DMS79 treated with DMSO at 0.1 percent for 48 hours (cell line): ENCODE measurements around the gene FAM222A.

ENCODE experiments used
- DNase-seq: peaks from one replicate; lab custom pipeline; 2025; lab: John Stamatoyannopoulos, UW

Gene FAM222A

GRCh38 chr12:109710747-109711595 is 2.7 kb upstream of the FAM222A start:
- DNase-seq, result no peak

DNA sequence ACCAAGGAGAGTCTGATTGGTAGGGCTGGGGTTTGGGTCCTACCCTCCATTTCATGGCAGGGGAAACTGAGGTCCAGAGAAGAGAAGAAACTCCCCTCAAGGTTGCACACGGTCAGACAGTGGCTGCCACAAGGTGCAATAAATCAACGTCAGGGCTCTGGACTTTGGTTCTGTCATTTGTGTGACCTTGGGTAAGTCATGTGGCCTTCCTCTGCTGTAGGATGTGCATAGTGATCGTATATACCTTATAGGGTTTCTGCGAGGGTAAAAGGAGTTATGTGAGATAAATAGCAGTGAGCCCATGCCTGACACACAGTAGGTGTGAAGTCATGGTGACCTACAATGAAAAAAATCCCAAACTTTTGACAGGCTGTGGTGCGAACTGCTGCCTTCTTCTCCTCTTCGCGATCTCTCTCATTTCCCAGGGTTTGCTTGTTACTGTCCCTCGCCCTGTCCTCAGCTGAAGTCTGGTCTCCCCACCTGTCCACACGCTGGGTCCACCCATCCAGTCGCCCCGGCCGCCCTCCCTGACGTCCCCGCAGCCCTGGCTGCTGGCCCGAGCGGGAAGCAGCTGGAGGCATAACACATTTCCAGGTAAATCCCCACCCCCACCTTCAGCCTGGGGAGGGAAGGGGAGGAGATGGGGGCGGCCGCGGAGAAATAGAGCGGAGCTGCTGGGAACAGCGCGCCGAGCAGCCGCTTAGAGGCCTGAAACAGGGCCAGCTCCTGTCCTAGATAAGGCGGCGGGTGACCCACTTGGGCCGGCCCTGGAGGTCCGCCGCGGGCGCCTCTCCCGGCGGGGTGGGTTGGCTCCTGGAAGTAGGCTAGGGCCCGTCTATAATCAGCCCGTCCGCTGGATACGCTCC is 1.8 kb upstream of the FAM222A start:
- no peak for DNase-seq

- peak; percentile 18 for DNase-seq
Observed at GRCh38 chr12:109714141-109714912, 702 bp downstream of the FAM222A start.

- DNase-seq, result no peak
Observed at GRCh38 chr12:109714913-109715244, 1.3 kb downstream of the FAM222A start.

DNA sequence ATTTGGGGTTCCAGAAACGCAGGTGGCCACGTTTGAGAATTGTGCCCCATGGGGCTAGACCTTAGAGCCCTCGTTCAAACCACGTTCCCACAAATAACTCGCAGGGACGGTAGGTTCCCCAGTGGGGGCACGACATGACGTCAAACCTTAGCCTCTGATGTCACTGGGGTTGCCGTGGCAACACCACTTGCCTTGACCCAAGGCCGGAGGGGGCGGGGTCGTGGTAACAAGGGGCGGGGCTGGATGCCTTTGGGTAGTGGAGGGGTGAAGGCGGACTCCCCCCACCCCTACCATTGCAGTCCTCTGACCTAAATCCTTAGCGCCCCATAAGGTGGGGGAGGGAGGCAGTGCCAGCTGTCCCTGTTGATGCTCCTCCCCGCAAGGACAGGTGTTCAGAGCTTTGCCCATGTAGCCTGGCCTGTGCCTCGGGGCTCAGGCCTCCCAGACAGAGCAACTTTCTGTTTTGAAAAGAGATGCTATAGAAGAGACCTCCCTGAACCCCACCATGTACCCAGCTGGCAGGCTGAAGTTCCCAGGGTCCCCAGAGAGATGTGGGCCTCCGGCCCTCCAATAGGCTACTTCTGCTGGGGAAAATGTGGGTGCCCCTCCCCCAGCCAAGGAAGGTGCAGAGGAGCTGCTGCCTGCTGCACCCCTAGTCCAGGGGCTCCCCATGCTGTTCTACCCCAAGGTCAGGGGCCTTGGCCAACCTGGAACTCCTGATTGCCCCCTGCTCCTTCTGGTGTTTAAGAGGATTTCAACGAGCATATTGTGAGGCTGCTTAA is 1.9 kb downstream of the FAM222A start:
- no peak for DNase-seq

DNA sequence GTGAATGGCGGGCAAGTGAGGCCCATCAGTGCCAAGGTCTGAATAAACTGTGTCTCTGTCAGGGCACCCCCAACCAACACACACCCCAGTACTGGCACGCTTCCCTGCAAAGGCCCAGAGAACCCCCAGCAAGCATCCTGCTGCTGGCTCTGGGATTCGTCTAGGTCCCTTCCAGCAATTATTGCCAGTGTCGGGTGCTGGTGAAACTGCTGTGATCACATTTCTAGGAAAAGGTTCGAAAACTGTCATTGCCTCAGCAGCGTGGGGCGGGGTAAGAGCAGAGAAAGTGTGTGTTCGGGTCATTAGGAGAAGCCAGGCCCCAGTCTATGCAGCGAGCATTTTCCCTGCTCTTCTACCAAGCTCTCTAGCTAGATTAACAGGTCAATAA is 2.5 kb downstream of the FAM222A start:
- no peak for DNase-seq

DNA sequence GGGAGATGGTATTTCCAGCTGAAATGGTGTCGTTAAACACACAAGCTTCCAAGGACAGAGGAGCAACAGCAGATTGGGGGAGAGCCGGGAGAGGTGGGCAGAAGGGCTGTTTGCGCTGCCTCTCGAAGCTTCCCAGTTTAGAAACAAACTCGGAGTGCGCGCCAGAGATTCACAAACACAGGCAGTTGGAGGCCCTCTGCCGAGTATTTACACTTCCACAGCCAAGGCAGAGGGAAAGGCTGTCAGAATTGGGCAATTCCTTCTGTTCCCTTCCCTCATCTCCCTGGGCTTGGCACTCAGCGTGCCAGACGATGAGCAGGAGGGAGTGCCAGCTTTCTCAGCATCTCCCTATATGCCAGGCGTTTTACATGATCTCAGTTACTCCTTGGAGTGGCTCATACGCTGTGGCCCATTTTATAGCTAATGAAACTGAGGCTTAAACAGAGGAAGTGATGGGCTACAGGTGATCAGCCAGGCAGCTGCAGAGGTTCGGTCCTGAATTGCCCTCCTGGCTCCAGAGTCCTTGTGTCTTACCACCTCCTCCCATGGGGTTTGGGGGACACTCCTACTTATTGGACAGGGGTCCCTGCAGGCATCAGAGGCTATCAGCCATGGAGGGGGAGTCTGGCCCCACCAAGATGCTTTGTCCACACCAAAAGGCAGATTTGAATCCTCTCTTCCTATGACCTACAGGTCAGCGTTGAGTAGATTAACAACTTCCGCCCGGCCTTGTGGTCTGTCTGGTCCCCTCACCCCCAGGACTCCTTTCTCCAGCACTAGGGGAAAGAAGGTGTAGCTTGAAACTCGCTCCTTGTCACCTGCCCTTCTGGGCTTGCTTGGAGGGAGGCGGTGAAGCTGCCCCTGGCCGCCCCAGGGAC is 3.1 kb downstream of the FAM222A start:
- DNase-seq, result no peak

GRCh38 chr12:109717390-109718357 is 4.0 kb downstream of the FAM222A start:
- no peak for DNase-seq

GRCh38 chr12:109718390-109718789 is 4.8 kb downstream of the FAM222A start:
- DNase-seq, result peak; percentile 34

DNA sequence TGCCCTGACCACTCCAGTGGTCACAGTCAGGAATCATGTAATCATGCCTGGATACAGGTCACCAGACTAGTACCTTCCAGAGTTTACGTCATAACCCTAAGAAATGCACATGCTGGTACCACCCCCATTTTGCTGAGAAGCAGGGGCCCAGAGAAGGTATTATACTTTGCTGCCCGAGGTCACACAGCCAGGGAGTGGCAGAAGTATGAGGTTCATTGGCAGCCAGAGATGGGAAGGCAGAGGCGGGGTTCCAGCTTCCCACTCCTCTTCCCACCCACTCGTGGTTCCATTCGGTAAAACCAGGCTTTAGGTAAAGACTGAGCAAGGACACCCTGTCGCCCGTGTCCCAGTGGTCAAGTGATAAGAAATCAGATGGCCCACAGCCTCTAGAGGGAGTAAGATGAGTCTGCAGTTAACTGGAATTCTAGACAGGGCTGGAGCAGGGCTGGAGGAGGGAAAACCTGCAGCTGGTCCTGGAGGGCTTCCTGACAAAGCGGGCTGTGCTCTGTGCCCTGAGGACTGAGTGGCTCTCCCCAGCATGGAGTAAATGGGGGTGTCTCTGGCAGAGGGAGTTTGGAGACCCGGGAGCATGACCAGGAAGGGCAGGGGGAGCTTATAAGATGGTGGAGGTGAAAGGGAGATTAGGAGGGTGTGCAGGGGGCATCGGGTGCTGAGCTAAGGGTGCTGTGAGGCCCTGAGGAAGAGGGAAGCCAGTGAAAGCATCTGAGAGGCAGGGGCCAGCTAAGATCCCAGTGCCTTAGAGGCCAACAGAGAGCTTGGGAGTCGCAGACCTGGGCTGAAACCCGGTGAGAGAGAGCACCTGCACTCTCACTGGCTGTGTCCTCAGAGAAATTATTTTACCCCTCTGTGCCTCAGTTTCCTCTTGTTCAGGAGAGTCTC is 5.7 kb downstream of the FAM222A start:
- no peak for DNase-seq

DNA sequence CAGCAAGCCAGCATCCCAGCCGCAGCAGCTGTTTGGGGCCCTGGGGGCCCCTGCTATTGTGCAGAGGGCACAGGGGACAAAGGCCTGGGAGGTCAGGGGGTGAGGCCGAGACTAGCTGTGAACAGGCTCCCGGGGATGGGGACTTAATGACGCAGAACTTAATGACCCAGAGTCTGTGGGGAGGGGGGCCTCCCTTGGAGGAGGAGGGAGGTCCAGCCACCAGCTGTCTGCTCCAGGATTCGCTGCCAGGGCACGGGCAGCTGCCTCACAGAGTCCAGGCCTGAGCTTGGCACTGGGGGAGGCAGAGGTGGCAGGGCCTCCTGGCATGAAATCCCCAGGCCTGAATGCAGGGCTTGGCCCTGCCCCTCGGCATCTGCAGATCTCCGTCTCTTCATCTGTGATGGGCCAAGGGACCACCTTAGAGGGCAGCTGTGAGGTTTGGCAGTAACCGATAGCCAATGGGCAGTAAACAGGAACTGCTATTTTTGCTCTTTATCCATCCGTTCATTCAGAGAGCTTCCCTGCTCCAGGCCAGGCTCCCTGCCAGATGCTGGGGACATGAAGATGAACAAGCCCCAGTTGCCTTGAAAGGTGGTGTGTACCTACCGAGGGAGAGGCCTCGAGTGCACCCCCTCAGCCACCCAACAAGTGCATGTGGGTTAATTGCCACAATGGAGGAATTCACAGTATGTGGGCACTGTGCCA is 6.7 kb downstream of the FAM222A start:
- DNase-seq, result peak; percentile 45

DNA sequence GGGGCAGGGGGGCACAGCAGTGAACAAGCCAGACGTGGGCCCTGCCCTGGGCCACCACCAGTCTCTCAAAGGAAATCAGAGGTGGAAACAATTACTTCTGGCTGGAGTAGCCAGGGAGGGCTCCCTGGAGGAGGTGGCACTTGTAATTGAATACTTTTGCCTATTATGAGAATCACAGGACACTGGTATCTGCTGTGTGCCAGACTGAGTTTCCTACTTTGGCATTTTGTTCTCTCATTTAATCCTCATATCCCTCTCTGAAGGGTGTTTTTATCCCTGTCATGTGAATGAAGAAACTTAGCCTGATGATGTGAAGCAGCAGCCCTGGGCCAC is 7.2 kb downstream of the FAM222A start:
- no peak for DNase-seq

DNA sequence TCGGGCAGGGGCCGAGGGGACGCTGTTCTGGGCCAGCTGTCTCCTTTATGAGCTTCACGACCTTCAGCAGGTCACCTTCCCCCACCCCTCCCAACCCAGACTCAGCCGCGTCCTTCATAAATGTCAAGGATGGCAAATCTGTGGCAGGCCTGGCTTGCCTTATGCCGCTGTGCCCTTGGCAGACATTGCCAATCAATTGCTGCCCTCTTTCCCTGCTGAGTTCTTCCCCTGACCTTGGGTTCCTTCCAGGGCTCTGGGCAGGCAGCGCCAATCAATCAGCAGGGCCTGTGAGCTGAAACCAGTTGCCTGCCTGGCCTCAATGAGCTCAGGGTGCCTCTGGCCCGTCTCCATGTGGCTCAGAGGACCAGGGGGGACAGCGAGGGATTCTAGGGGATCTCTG is 7.7 kb downstream of the FAM222A start:
- no peak for DNase-seq

DNA sequence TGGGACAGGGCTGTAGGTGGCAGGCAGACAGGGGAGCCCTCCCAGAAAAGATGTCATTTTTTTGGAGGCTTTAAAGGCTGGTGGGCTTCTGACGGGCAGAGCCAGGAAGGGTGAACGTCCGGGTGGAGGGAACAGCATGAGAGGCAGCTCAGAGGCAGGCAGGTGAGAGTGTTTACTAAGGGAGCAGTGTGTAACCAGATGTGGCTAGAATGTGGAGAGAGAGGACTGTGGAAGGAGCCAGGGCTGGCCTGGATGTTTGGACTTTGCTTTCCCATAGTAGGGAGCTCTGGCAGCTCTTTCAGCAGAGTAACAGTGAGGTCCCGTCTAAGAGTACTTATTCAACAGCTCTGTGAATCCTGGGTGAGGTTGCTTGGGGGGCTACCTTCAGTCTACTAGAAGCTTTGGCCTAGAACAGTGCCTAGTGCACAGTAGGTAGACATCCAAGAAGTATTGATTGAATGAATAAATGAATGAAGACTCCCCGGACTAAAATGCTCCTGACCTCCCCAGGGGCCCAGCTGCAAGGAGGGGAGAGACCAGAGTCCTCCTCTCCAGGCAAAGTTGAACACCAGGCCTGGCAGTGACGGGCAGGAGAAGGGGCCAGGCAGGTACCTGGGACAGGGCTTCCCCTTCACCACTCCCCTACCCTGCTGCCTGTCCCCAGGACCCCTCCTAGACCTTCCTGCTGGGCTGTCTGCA is 8.5 kb downstream of the FAM222A start:
- DNase-seq, result no peak

DNA sequence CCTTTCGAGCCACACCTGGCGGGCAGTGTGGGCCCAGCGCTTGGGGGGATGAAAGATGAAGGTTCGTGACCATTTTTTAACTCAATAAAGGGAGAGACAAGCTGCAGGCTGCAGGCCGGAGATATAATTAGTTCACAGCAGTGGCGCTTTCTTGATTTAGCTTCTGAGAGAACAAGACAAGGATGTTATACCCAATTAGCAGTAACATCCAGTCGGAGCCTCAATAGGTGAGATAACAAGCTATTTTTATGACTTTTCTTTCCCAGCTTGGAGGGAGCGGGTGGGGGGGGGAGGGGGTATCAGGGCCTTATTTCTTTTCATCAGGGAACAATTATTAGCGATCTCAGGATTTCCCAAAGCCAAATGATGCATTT is 9.1 kb downstream of the FAM222A start:
- no peak for DNase-seq

- no peak for DNase-seq
Observed at GRCh38 chr12:109723311-109723881, 9.8 kb downstream of the FAM222A start.

DNA sequence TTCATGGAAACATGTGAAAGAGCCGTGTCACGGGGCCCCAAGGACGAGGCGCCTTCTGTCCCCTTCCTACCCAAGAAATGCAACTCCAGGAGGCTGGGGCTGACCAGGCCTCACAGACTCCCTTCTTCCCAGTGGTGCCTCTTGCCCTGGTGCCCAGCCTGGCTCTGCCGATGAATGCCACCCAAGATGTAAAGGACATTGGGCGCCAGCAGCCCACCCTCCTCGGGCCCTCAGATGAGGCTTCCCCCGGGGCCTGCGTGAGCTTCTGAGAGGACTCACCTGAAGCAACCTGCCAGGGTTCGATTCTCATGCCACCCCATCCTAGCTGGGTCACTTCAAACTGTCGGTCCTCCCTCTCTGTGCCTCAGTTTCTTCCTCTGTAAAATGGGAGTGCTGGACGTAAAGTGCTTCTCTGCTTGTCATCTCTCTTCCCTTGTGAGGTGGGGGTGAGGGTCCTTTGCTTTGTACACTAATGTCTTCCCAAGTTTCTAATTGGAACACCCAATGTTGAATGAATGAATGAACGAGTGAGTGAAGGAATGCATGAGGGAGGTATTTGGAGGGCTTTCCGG is 10.8 kb downstream of the FAM222A start:
- no peak for DNase-seq
